CD8-positive, alpha-beta memory T cell (primary cell): ENCODE data around the gene CTSL. TPM values are rescaled to one million over a fixed set of nuclear protein-coding genes. Genes with fewer than 3 reads are reported as not detected.

Source experiments
- CTCF ChIA-PET: fragments of 350-600 bp; sonication (Branson Sonifier 250); formaldehyde crosslinking; loops from one replicate; lab custom pipeline; 2021; ENCODE audit warnings: antibody characterized with exemption; lab: Charles Lee
- POLR2A ChIA-PET: fragments of 350-600 bp; sonication (Branson Sonifier 250); formaldehyde crosslinking; loops from one replicate; lab custom pipeline; 2021; ENCODE audit warnings: antibody characterized with exemption; lab: Charles Lee
- DNase-seq, 5 donors: peaks; one replicate each; pipeline versions ENCODE4 v3.0.0 to v3.0.0-alpha.2; 2020 to 2022; ENCODE audit warnings: mixed read lengths in 1 of 5
- H3K27ac ChIP-seq: one replicate; pipeline ENCODE4 v1.7.0; 2013; ENCODE audit warnings: low read depth, mild to moderate bottlenecking, low read length, moderate library complexity
- H3K27me3 ChIP-seq: 2 replicates; pipeline ENCODE4 v1.7.0; 2013; ENCODE audit warnings: low read length, mild to moderate bottlenecking; ENCODE audit not compliant: insufficient read depth, poor library complexity, severe bottlenecking
- H3K36me3 ChIP-seq: 2 replicates; pipeline ENCODE4 v1.7.0; 2013; ENCODE audit warnings: mild to moderate bottlenecking, low read length, moderate library complexity; ENCODE audit not compliant: insufficient read depth
- H3K4me1 ChIP-seq: 2 replicates; pipeline ENCODE4 v1.7.0; 2013; ENCODE audit warnings: mild to moderate bottlenecking, low read length, moderate library complexity; ENCODE audit not compliant: insufficient read depth
- H3K4me3 ChIP-seq: 2 replicates; pipeline ENCODE4 v1.7.0; 2013; ENCODE audit warnings: mild to moderate bottlenecking, low read length
- H3K9me3 ChIP-seq: 2 replicates; pipeline ENCODE4 v1.7.0; 2013; ENCODE audit warnings: mild to moderate bottlenecking, low read length
- H3K27ac Mint-ChIP-seq, 8 donors: one replicate each; pipeline ENCODE4 v1.8.0; 2020 to 2021; ENCODE audit warnings: mixed read lengths in 8 of 8, mild to moderate bottlenecking in 6 of 8, inconsistent platforms in 3 of 8, moderate library complexity in 3 of 8
- H3K27me3 Mint-ChIP-seq, 2 donors: one replicate each; pipeline ENCODE4 v1.8.0; 2020 to 2021; ENCODE audit warnings: mixed read lengths in 2 of 2, mild to moderate bottlenecking in 1 of 2, moderate library complexity in 1 of 2
- H3K36me3 Mint-ChIP-seq, 3 donors: one replicate each; pipeline ENCODE4 v1.8.0; 2020 to 2021; ENCODE audit warnings: mixed read lengths in 3 of 3, inconsistent platforms in 1 of 3, mild to moderate bottlenecking in 1 of 3
- H3K4me1 Mint-ChIP-seq, 3 donors: one replicate each; pipeline ENCODE4 v1.8.0; 2020 to 2021; ENCODE audit warnings: mixed read lengths in 3 of 3, inconsistent platforms in 1 of 3, mild to moderate bottlenecking in 1 of 3
- H3K4me3 Mint-ChIP-seq, 7 donors: one replicate each; pipeline ENCODE4 v1.8.0; 2020 to 2021; ENCODE audit warnings: mixed read lengths in 7 of 7, mild to moderate bottlenecking in 6 of 7, moderate library complexity in 4 of 7, inconsistent platforms in 2 of 7
- H3K9me3 Mint-ChIP-seq, 5 donors: one replicate each; pipeline ENCODE4 v1.8.0; 2020 to 2022; ENCODE audit warnings: mixed read lengths in 5 of 5, mild to moderate bottlenecking in 3 of 5, moderate library complexity in 2 of 5, inconsistent platforms in 1 of 5
- polyA plus RNA-seq: library from polyadenylated mRNA; unstranded; fragments of 300-500 nt; fragmentation: Illumina TruSeq; gene quantifications from one replicate; pipeline ENCODE4 v1.2.3, GENCODE V29; 2021
- total RNA-seq, 2 experiments: library from RNA; stranded (reverse); gene quantifications; one replicate each; pipeline ENCODE4 v1.2.3, GENCODE V29; 2021

The CTSL gene
- total RNA-seq (10 to 100 TPM in 1 of 2 experiments, 1 to 10 TPM in 1; 8.8 to 10.7 TPM), polyA plus RNA-seq (0.82 TPM)

GRCh38 chr9:87725900-87726709 lies at the start of gene CTSL:
CTSL (plus strand) TSS chr9:87726119; CDS start chr9:87727604, 1,485 bp downstream.
- CTCF ChIA-PET: no interaction called here
- Mint-ChIP-seq H3K27me3 (peaks cover 16 to 27% of the 10 kb centered on the region in 2 donors), H3K27ac (peak within 1 kb of the TSS in 2 of 8 donors; percentile 43 to 73), H3K4me3 (peak within 1 kb of the TSS; percentile 38 to 75 (median 66)), H3K4me1 (peaks cover 0 to 6% (median 0%) of the 10 kb centered on the region in 3 donors), H3K9me3 (peaks cover 0 to 8% (median 0%) of the 10 kb centered on the region in 5 donors), H3K36me3 (no peaks in the 10 kb centered on the region)
- peak in 1 of 5 donors; percentile 7 for DNase-seq
- Histone ChIP-seq H3K9me3 (no peaks in the 10 kb centered on the region), H3K36me3 (no peaks in the 10 kb centered on the region), H3K4me3 (peak within 1 kb of the TSS; percentile 61), H3K27me3 (no peaks in the 10 kb centered on the region), H3K27ac (peak within 1 kb of the TSS; percentile 43), H3K4me1 (peaks cover 6% of the 10 kb centered on the region)
- POLR2A ChIA-PET: no interaction called here

GRCh38 chr9:87676976-87677775 lies 48.7 kb upstream of the CTSL start:
- H3K4me3 Mint-ChIP-seq: no peak overlapping the region
- no peak overlapping the region for H3K27ac Mint-ChIP-seq
- peaks cover 3 to 5% of the 10 kb centered on the region in 2 donors for H3K27me3 Mint-ChIP-seq
- ChIA-PET CTCF (no interaction called here), POLR2A (no interaction called here)
- H3K4me1 Mint-ChIP-seq: no peaks in the 10 kb centered on the region
- Histone ChIP-seq H3K27ac (no peak overlapping the region), H3K27me3 (no peaks in the 10 kb centered on the region), H3K4me1 (no peaks in the 10 kb centered on the region), H3K36me3 (no peaks in the 10 kb centered on the region), H3K4me3 (no peak overlapping the region), H3K9me3 (no peaks in the 10 kb centered on the region)
- no peak for DNase-seq
- no peaks in the 10 kb centered on the region for H3K36me3 Mint-ChIP-seq
- H3K9me3 Mint-ChIP-seq: no peaks in the 10 kb centered on the region

GRCh38 chr9:87677776-87678587 lies 47.9 kb upstream of the CTSL start:
- ChIA-PET POLR2A (no interaction called here), CTCF (no interaction called here)
- Histone ChIP-seq H3K27me3 (no peaks in the 10 kb centered on the region), H3K27ac (no peak overlapping the region), H3K4me1 (no peaks in the 10 kb centered on the region), H3K4me3 (no peak overlapping the region), H3K36me3 (no peaks in the 10 kb centered on the region), H3K9me3 (no peaks in the 10 kb centered on the region)
- Mint-ChIP-seq H3K4me3 (no peak overlapping the region), H3K27me3 (no peaks in the 10 kb centered on the region), H3K9me3 (no peaks in the 10 kb centered on the region), H3K4me1 (no peaks in the 10 kb centered on the region), H3K36me3 (no peaks in the 10 kb centered on the region), H3K27ac (no peak overlapping the region)
- DNase-seq: no peak

GRCh38 chr9:87678650-87679355 lies 47.1 kb upstream of the CTSL start:
- Histone ChIP-seq H3K9me3 (no peaks in the 10 kb centered on the region), H3K4me3 (no peak overlapping the region), H3K27me3 (no peaks in the 10 kb centered on the region), H3K36me3 (no peaks in the 10 kb centered on the region), H3K27ac (no peak overlapping the region), H3K4me1 (no peaks in the 10 kb centered on the region)
- CTCF ChIA-PET: no interaction called here
- H3K27me3 Mint-ChIP-seq: no peaks in the 10 kb centered on the region
- DNase-seq: no peak
- no peak overlapping the region for H3K4me3 Mint-ChIP-seq
- no peaks in the 10 kb centered on the region for H3K4me1 Mint-ChIP-seq
- H3K27ac Mint-ChIP-seq: no peak overlapping the region
- POLR2A ChIA-PET: no interaction called here
- no peaks in the 10 kb centered on the region for H3K9me3 Mint-ChIP-seq
- H3K36me3 Mint-ChIP-seq: no peaks in the 10 kb centered on the region

GRCh38 chr9:87681271-87682061 lies 44.5 kb upstream of the CTSL start:
- Mint-ChIP-seq H3K27ac (no peak overlapping the region), H3K4me1 (peaks cover 6 to 9% (median 9%) of the 10 kb centered on the region in 3 donors), H3K27me3 (no peaks in the 10 kb centered on the region), H3K9me3 (no peaks in the 10 kb centered on the region), H3K4me3 (no peak overlapping the region), H3K36me3 (no peaks in the 10 kb centered on the region)
- ChIA-PET CTCF (no interaction called here), POLR2A (no interaction called here)
- peaks cover 3% of the 10 kb centered on the region for H3K4me1 ChIP-seq
- DNase-seq: no peak
- no peaks in the 10 kb centered on the region for H3K36me3 ChIP-seq
- no peak overlapping the region for H3K27ac ChIP-seq
- no peak overlapping the region for H3K4me3 ChIP-seq
- H3K27me3 ChIP-seq: no peaks in the 10 kb centered on the region
- H3K9me3 ChIP-seq: no peaks in the 10 kb centered on the region

GRCh38 chr9:87682085-87682484 lies 43.8 kb upstream of the CTSL start:
- H3K4me3 Mint-ChIP-seq: no peak overlapping the region
- ChIA-PET POLR2A (no interaction called here), CTCF (no interaction called here)
- peaks cover 3% of the 10 kb centered on the region for H3K4me1 ChIP-seq
- no peaks in the 10 kb centered on the region for H3K36me3 Mint-ChIP-seq
- H3K27me3 ChIP-seq: no peaks in the 10 kb centered on the region
- H3K27me3 Mint-ChIP-seq: no peaks in the 10 kb centered on the region
- H3K4me1 Mint-ChIP-seq: peaks cover 6 to 9% (median 9%) of the 10 kb centered on the region in 3 donors
- H3K9me3 Mint-ChIP-seq: no peaks in the 10 kb centered on the region
- H3K27ac Mint-ChIP-seq: no peak overlapping the region
- no peaks in the 10 kb centered on the region for H3K9me3 ChIP-seq
- H3K27ac ChIP-seq: no peak overlapping the region
- H3K4me3 ChIP-seq: no peak overlapping the region
- DNase-seq: no peak
- no peaks in the 10 kb centered on the region for H3K36me3 ChIP-seq

- no peaks in the 10 kb centered on the region for H3K27me3 ChIP-seq
- POLR2A ChIA-PET: no interaction called here
- H3K4me3 ChIP-seq: no peak overlapping the region
- H3K36me3 ChIP-seq: no peaks in the 10 kb centered on the region
- no peak overlapping the region for H3K27ac ChIP-seq
- Mint-ChIP-seq H3K4me3 (no peak overlapping the region), H3K4me1 (peaks cover 6 to 9% (median 9%) of the 10 kb centered on the region in 3 donors), H3K36me3 (no peaks in the 10 kb centered on the region), H3K27ac (no peak overlapping the region), H3K27me3 (no peaks in the 10 kb centered on the region), H3K9me3 (no peaks in the 10 kb centered on the region)
- DNase-seq: no peak
- no peaks in the 10 kb centered on the region for H3K9me3 ChIP-seq
- CTCF ChIA-PET: no interaction called here
- H3K4me1 ChIP-seq: peaks cover 3% of the 10 kb centered on the region
Observed at GRCh38 chr9:87682618-87683017, 43.3 kb upstream of the CTSL start.
